Ishikawa (cell line): ENCODE measurements around the gene IGFBP7.

Experiments
- CEBPB ChIP-seq: IDR thresholded peaks from 2 replicates; pipeline ENCODE4 v1.6.1; 2012
- CREB1 ChIP-seq: IDR thresholded peaks from 2 replicates; pipeline ENCODE4 v1.6.1; 2012; ENCODE audit warnings: low read depth
- EGR1 ChIP-seq: IDR thresholded peaks from 2 replicates; pipeline ENCODE4 v1.6.1; 2012
- EP300 ChIP-seq: IDR thresholded peaks from 2 replicates; pipeline ENCODE4 v1.6.1; 2012; ENCODE audit warnings: borderline replicate concordance
- NFIC ChIP-seq: IDR thresholded peaks from 2 replicates; pipeline ENCODE4 v1.6.1; 2012
- RAD21 ChIP-seq: IDR thresholded peaks from 2 replicates; pipeline ENCODE4 v1.6.1; 2012; ENCODE audit warnings: low read depth
- TAF1 ChIP-seq: IDR thresholded peaks from 2 replicates; pipeline ENCODE4 v1.6.1; 2012; ENCODE audit warnings: low read depth, mild to moderate bottlenecking
- TCF12 ChIP-seq: IDR thresholded peaks from 2 replicates; pipeline ENCODE4 v1.6.1; 2012; ENCODE audit warnings: low read depth
- TEAD4 ChIP-seq: IDR thresholded peaks from 2 replicates; pipeline ENCODE4 v1.6.1; 2012
- YY1 ChIP-seq: IDR thresholded peaks from 2 replicates; pipeline ENCODE4 v1.6.1; 2012; ENCODE audit warnings: low read depth
- ZBTB7A ChIP-seq: IDR thresholded peaks from 2 replicates; pipeline ENCODE4 v1.6.1; 2012; ENCODE audit warnings: low read depth
- TF ChIP-seq, protein P1 (sequence below): IDR thresholded peaks from 2 replicates; pipeline ENCODE4 v1.6.1; 2012; ENCODE audit warnings: low read depth, mild to moderate bottlenecking
- TF ChIP-seq, protein P2 (sequence below): IDR thresholded peaks from 2 replicates; pipeline ENCODE4 v1.6.1; 2012
- TF ChIP-seq, protein P3 (sequence below): IDR thresholded peaks from 2 replicates; pipeline ENCODE4 v1.6.1; 2012

Gene IGFBP7

DNA sequence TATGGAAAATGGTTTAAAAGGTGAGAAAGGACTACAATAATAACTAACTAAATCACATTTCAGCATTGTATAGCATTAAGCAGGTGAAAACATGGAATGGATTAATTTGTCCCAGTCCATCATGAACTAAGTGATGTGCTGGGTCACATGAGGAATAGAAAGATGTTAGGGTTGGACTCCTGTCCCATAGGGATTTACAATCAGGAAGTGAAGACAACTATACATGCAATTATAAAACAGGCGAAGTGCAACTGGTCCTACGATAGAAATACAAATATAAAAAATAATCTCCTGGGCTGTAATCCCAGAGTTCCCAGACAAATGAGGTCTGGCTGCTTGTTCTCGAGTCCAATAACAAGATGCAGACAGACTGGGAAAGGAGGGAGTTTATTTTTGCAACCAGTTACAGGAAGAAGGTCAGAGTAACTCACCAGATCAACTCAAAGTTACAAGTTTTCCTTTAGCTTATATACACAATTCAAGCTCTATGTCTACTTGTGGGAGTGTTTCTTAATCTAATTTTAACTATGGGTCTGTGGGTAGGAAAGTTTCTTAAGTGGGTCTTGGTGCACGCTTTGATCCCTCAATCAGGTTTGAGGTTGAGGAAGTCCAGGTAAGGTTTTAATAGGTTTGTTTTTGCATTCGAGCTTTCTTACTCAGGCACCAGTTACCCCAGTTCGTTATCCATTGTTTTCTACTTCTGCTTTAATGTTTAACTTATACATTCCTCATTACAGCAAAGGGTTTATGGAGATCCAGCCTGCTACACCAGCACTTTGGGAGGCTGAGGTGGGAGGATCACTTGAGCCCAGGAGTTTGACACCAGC, 50.1 kb downstream of the IGFBP7 start:
- TF ChIP-seq, protein P1, sequence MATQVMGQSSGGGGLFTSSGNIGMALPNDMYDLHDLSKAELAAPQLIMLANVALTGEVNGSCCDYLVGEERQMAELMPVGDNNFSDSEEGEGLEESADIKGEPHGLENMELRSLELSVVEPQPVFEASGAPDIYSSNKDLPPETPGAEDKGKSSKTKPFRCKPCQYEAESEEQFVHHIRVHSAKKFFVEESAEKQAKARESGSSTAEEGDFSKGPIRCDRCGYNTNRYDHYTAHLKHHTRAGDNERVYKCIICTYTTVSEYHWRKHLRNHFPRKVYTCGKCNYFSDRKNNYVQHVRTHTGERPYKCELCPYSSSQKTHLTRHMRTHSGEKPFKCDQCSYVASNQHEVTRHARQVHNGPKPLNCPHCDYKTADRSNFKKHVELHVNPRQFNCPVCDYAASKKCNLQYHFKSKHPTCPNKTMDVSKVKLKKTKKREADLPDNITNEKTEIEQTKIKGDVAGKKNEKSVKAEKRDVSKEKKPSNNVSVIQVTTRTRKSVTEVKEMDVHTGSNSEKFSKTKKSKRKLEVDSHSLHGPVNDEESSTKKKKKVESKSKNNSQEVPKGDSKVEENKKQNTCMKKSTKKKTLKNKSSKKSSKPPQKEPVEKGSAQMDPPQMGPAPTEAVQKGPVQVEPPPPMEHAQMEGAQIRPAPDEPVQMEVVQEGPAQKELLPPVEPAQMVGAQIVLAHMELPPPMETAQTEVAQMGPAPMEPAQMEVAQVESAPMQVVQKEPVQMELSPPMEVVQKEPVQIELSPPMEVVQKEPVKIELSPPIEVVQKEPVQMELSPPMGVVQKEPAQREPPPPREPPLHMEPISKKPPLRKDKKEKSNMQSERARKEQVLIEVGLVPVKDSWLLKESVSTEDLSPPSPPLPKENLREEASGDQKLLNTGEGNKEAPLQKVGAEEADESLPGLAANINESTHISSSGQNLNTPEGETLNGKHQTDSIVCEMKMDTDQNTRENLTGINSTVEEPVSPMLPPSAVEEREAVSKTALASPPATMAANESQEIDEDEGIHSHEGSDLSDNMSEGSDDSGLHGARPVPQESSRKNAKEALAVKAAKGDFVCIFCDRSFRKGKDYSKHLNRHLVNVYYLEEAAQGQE = no peak
- TF ChIP-seq NFIC (no peak), CREB1 (no peak), CEBPB (no peak), RAD21 (no peak), TAF1 (no peak), EGR1 (no peak), EP300 (no peak)
- TF ChIP-seq, protein P2, sequence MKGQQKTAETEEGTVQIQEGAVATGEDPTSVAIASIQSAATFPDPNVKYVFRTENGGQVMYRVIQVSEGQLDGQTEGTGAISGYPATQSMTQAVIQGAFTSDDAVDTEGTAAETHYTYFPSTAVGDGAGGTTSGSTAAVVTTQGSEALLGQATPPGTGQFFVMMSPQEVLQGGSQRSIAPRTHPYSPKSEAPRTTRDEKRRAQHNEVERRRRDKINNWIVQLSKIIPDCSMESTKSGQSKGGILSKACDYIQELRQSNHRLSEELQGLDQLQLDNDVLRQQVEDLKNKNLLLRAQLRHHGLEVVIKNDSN = no peak
- TF ChIP-seq, protein P3, sequence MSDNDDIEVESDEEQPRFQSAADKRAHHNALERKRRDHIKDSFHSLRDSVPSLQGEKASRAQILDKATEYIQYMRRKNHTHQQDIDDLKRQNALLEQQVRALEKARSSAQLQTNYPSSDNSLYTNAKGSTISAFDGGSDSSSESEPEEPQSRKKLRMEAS = no peak

DNA sequence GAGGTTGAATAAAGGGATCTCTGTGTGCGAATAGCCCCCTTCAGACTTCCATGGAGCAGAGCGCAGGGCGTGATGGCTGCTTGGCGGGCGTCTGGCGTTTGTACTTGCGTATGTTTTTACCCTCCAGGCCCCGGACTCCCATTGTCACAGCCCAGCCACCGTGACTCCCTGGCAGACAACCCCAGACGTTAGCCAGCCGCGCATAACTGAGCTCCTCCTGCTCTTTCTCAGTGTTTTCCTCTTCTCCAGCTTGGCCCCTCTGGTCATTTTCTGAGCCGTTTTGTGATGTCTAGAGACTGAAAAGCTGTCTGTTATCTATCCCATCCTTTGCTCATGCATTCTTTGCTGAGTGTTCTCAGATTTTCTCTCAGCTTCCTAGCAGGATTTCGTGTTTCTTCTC, 54.3 kb downstream of the IGFBP7 start:
- TF ChIP-seq CEBPB = no peak
- TF ChIP-seq CREB1 = no peak
- 0 out of 2 replicates have a peak, but pooled peaks have one; percentile 13 for TF ChIP-seq ZBTB7A
- TF ChIP-seq, protein P3 = peak; percentile 52; the same call in 1 of the 2 replicates
- peak; percentile 71 for TF ChIP-seq NFIC
- TF ChIP-seq EP300 = peak; percentile 75
- TF ChIP-seq TCF12 = peak; percentile 78
- peak; percentile 43; the same call in 1 of the 2 replicates for TF ChIP-seq TEAD4

DNA sequence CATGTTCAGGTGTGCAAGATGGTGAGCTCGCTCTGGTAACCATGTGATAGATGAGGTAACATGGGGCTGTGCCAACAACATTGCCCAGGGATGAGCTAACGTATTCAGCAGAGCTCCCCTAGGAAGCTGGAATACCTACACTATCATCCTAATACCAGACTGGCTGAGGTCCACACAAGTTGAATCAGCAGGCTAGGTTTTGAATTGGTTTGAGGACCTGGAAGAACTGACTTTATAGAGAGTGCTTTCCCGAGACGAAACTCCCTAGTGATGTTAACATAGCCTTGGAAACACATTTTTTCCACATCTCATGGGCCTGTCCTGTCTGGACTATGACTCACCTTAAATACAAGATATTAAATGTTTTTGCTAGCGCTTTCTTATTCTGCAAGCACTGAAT, 56.7 kb downstream of the IGFBP7 start:
- no peak for TF ChIP-seq RAD21
- TF ChIP-seq EGR1 = no peak
- TF ChIP-seq TEAD4 = peak; percentile 39; the same call in 1 of the 2 replicates
- TF ChIP-seq CREB1 = no peak
- TF ChIP-seq, protein P1 = no peak
- TF ChIP-seq ZBTB7A = no peak
- TF ChIP-seq, protein P3 = no peak
- TF ChIP-seq NFIC = peak; percentile 54
- TF ChIP-seq YY1 = no peak
- TF ChIP-seq EP300 = peak; percentile 30; the same call in 1 of the 2 replicates
- TF ChIP-seq CEBPB = no peak

DNA sequence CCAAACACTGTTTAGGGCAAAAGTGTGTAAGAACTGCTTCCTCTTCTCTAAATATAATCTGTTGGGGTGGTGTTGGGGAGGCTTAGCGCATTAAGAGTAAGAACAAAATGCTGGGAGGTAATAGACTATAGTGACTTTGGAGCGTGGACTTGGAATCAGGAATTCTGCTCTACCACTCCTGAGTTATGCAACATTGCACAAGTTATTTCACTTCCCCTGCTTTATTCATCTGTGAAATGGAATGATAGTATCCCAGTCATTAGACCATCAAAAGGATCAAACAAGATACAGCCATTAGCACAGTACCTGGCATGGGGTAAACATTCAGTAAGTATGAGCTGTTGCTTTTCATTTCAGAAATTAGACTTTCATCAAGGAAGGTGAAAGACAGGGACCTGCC, 58.7 kb downstream of the IGFBP7 start:
- TF ChIP-seq TCF12 = 0 out of 2 replicates have a peak, but pooled peaks have one; percentile 33
- TF ChIP-seq YY1 = no peak
- TF ChIP-seq NFIC = peak; percentile 35; the same call in 1 of the 2 replicates
- no peak for TF ChIP-seq ZBTB7A
- peak; percentile 41; the same call in 1 of the 2 replicates for TF ChIP-seq EP300
- TF ChIP-seq TEAD4 = peak; percentile 53
- peak; percentile 73 for TF ChIP-seq CEBPB
- TF ChIP-seq TAF1 = no peak

DNA sequence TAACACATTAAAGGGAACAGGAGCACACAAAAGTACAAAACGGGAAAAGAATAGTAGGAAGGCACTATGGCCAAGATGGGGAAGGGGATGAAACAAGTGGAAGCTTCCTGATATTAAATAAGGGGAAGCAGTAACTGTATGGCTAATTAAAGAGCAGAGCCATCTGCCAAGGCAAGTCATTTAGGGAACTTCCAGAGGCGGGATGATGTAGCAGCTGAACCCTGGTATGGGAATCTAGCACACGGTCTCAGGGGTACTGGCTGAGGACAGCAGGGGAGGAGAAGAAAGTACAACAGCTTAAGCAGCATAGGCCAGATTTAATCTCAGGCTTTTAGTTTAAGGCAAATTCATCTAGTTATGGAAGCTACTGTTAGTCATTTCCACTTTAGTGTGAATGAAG, 59.1 kb downstream of the IGFBP7 start:
- TF ChIP-seq EGR1 (no peak), EP300 (no peak), ZBTB7A (no peak), YY1 (no peak), TAF1 (no peak), NFIC (no peak), TEAD4 (no peak), RAD21 (no peak), TCF12 (no peak), CREB1 (no peak), CEBPB (no peak)
- TF ChIP-seq, protein P1 = no peak
- TF ChIP-seq, protein P2 = no peak
